Esophagus muscularis mucosa (tissue), 3 donors: ENCODE results near the gene CDH4.

Experiments used
- CTCF ChIP-seq, 3 experiments: fragments of 200-600 bp in 2 of 3; fragments of 450-650 bp in 1 of 3; sonication (generic) in 2 of 3; IDR thresholded peaks; one replicate each; pipeline ENCODE4 v1.5.1; 2017 to 2019; ENCODE audit warnings: antibody characterized with exemption in 3 of 3, mild to moderate bottlenecking in 2 of 3, moderate library complexity in 1 of 3
- POLR2A ChIP-seq: fragments of 450-650 bp; IDR thresholded peaks from one replicate; pipeline ENCODE4 v1.6.1; 2017; ENCODE audit warnings: antibody characterized with exemption, moderate library complexity, mild to moderate bottlenecking, low read depth
- POLR2AphosphoS5 ChIP-seq, 2 donors: sonication (generic); formaldehyde crosslinking; IDR thresholded peaks; one replicate each; pipeline ENCODE4 v1.6.1; 2017; ENCODE audit warnings: antibody characterized with exemption in 2 of 2

DNA sequence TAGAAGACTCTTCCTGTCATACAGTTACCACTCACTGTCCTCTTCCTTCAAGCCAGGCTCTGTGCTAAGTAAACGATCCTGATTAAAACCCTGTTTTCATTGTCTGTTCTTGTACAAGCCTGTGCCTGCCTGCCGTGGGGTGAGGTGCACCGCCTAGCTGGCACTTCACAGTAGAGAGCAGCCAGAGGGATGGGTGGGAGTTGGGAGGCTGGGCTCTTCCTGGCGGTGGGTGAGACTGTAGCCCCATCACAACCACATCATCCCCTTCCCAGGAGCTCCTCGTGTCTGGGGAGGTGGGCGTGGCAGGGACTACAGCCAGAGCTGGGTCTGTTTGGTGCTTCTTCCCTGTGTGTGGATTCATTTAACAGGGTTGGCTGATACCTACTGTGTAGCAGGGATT is 431.7 kb downstream of the CDH4 start:
- TF ChIP-seq POLR2A: no peak
- TF ChIP-seq CTCF (IDR thresholded peaks at IDR 0.05): no peak
- no peak for TF ChIP-seq POLR2AphosphoS5 (IDR thresholded peaks at IDR 0.05)
